Activated CD4-positive, alpha-beta T cell treated with anti-CD3 and anti-CD28 coated beads for 24 hours (primary cell): ENCODE data around the gene PRR14.

Experiments used
- DNase-seq, 2 donors: peaks; one replicate each; pipeline ENCODE4 v3.0.0-alpha.2; 2020; ENCODE audit warnings: low read depth in 2 of 2

PRR14 gene

GRCh38 chr16:30650369-30651123 is at the start of gene PRR14:
TSS of gene PRR14 (plus strand) at chr16:30650960. CDS start at chr16:30651646, 686 bp downstream.
- DNase-seq, result peak; percentile 94 to 97

DNA sequence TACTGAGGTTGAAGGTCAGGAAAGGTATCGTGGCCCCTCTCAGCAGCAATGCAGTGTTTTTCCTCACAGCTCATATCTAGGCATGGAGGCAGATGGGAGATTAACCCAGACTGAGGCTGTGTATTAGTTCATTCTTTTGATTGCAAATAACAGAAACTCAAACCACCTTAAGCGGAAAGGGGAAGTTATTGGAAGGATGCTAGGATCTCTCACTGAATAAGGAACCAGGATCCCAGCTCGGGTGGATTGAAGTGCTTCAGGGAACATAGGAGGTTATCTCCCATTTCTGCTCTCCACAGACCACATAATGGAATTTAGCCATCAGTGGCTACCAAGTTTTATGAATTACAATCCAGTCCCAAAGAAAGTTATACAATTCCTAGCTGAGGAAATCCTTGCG is 48.8 kb upstream of the PRR14 start:
- no peak for DNase-seq

DNA sequence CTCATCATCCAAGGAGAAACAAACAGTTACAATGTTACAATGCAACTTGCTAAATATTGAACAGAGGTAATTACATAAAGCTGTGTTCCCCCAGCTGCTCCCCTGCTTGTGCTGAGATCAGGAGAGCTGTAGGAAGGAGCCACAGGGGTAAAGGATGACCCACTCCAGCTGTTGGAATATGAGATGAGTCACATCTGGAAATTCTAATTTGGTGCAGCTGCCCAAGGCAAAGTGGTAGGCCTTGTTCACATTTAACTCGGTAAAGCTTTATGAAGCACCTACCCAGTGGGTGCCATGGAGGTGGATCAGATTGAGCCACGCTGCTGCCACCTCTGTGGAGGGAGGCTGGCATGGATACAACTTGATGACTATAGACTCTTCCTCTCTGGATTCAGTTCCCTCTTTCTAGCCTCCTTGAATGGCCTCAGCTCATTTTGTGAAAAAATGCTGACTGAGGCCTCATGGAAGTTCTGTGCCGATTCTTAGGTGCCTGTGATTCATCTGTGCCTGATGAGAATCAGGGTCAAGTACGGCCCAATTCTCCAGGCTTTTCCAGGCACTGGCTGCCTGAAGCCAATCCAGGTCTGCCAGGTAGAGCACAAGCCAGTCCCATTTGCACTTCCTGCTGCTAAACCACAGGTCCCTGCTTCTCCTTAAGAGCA is 48.0 kb upstream of the PRR14 start:
- DNase-seq, result no peak

GRCh38 chr16:30603945-30604315 is 46.8 kb upstream of the PRR14 start:
- DNase-seq, result no peak

GRCh38 chr16:30604316-30604947 is 46.3 kb upstream of the PRR14 start:
- DNase-seq, result no peak

GRCh38 chr16:30605158-30605557 is 45.6 kb upstream of the PRR14 start:
- no peak for DNase-seq

GRCh38 chr16:30606004-30606403 is 44.8 kb upstream of the PRR14 start:
- no peak for DNase-seq

- peak; percentile 10 to 34 for DNase-seq
Observed at GRCh38 chr16:30609002-30609925, 41.5 kb upstream of the PRR14 start.

GRCh38 chr16:30609926-30610839 is 40.6 kb upstream of the PRR14 start, which contains the start of gene ZNF689:
TSS of gene ZNF689 (minus strand) at chr16:30610389. CDS start at chr16:30610041, 348 bp downstream.
- DNase-seq, result peak; percentile 89

DNA sequence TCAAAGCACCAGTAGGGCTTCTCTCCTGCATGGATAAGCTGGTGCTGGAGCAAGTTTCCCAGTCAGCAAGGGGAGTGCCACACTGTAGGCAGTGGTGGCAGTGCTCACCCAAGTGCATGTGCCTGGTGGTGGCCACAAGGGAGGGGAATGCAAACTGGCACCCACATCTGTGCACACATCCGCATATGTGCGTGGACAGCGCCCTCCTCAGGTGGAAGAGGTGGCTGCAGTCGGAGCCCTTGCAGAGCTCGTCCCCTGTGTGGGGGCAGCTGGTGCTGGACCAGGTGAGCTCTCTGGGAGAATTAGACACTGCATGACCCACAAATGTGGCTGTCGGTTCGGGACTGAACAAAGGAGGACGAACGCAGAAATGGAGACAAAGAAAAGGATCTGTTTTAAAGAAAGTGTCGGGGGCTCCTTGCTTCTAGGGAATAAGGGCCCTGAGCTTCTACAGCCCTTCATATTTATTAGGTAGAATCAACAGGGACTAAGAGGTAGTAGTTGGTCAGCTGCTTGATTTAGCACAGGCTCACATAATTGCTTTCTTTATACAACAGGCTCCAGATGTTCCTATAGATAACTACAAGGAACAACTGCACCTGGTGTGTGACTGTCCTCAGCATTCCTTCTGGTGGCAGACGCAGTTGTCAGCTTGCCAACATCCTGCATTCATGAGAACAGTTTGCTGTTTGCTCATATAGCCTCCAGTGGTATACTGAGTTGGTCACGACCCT is 35.2 kb upstream of the PRR14 start:
- DNase-seq, result peak; percentile 50 to 78

GRCh38 chr16:30619202-30619601 is 31.6 kb upstream of the PRR14 start:
- no peak for DNase-seq

DNA sequence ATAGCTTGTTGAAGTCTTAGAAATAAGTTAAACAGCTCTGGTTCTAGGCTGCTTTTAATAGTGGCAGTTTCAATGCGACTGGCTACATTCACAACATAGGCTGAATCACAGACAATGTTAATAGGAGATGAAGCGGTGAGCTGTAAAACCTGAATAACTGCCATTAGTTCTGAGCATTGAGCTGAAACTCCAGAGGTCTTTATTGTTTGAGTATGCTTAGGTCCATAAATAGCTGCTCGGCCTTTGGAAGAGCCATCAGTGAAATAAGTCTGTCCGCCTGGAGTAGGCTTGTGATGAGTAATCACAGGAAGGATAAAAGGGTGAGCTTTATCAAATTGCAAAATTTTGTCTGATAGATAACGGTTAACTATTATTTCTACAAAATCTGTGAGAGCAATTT is 31.1 kb upstream of the PRR14 start:
- no peak for DNase-seq

DNA sequence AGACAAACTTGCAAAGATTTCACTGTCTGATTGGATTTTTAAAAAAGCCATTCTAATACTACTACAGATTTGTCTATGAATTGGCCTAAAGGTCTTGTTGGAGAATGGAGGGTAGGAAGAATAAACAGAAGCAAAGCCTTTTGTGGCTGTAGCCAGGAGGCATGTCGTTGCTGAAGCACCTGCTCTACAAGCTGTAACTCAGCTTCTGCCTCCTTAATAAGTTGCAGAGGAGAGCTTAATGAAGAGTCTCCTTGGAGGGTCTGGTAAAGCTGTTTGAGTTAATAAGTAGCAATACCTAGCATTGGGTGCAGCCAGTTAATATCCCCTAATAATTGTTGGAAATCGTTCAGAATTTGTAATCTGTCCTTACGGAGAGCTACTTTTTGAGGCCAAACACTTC is 30.6 kb upstream of the PRR14 start:
- no peak for DNase-seq

DNA sequence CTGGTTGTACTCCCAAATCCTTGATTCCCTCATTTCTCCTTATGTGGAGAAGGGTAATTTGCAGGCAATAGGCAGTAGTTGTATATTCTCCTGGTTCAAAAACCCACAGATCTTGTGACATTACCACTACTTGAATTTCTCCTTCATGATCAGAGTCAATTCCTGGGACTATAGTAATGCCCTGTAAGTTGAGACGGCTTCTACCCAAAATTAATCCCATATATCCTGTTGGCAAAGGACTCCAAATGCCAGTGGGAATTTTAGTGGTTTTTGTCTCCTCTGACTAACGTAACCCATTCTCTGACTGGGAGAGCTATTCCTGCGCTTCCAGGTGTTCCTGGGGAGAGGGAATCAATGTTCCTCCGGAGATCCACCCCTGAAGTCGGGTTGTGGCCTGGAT is 29.0 kb upstream of the PRR14 start:
- no peak for DNase-seq

DNA sequence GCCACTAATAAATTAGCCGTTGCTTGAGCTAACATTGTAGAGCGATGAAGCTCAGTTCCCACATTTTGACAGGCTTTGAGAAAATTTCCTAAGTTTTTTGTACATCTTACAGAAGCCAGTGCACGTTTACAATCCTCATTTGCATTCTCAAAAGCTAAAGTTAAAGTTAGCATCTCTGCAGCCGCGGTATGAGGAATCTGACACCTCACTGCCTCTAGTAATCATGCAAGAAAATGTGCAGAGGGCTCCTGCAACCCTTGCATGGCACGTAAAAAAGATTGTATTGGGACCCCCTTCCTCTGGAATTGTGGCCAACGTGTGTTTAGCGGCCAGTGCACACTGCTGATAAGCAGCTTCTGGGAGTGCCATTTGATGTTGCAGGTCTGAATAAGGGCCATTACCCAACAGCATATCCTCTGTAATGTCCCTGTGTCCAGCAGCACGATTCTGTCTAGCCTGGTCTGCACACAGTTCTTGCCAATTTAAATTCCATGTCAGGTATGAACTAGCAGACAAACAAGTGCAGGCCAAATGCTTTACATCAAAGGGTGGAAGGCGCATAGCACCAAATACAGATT is 28.2 kb upstream of the PRR14 start:
- DNase-seq, result no peak

DNA sequence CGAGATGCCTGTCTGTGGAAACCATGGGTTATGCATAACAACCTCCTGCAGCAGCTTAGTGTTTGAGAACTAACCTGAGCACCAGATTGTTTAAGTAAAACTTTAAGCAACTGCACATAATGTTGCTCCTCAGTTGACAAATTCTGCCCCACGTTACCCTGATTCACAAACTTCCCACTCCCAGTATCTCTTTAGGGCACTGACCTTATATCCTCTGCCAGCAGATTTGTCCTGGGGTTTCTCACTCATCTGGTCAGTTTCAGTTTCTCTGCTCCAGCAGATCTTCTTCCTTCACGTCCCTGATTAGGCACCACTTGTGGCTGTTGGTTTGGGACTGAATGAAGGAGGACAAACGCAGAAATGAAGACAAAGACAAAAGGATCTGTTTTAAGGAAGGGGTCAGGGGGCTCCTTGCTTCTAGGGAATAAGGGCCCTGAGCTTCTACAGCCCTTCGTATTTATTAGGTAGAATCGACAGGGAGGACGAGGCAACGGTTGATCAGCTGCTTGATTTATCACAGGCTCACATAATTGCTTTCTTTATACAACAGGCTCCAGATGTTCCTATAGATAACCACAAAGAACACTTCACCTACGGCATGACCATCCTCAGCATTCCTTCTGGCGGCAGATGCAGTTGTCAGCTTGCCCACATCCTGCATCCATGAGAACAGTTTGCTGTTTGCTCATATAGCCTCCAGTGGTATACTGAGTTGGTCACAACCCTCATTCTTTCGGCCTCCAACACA is 27.1 kb upstream of the PRR14 start:
- DNase-seq, result no peak

GRCh38 chr16:30626236-30626635 is 24.5 kb upstream of the PRR14 start:
- no peak for DNase-seq

GRCh38 chr16:30628628-30629540 is 21.9 kb upstream of the PRR14 start:
- DNase-seq, result peak; percentile 89 to 96
